Measurements from ENCODE around the gene MRPL37.

DNA sequence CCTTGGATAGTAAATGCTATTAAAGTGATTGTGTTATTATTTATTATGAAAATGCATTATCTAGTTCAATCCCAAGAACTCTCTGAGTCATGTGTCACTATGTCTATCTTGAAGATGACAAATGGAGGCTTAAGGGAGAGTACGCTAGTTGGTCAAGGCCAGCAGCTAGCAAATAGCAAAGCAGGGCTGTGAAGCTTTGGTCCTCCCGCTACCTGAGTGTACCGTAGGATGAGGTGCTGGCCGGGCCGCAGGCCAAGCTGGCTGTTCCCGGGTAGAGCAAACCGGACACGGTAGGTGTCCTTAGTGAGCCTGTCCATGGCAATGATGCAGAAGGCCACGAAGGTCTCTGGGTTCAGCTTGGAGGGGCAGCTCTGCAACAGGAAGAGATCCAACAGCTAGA lies 9.4 kb upstream of the MRPL37 start:
- TF ChIP-seq POLR2AphosphoS5 (IDR thresholded peaks at IDR 0.05; ENCODE audit: borderline replicate concordance, low read depth, low read length) (no peak), EZH2 (IDR thresholded peaks at IDR 0.05) (no peak), FOXP2 (optimal IDR thresholded peaks at IDR 0.05; ENCODE audit: control extremely low read depth, extremely low read length, insufficient read depth) (no peak)
